Measurements from ENCODE around the gene GNAQ.

Gene GNAQ

GRCh38 chr9:77969083-77969482 is 62.5 kb downstream of the GNAQ start:
- no peak for DNase-seq (ENCODE audit: low read depth)

- DNase-seq (ENCODE audit: low read depth): no peak
These were observed 63.1 kb downstream of the GNAQ start for GRCh38 chr9:77968506-77968905.

DNA sequence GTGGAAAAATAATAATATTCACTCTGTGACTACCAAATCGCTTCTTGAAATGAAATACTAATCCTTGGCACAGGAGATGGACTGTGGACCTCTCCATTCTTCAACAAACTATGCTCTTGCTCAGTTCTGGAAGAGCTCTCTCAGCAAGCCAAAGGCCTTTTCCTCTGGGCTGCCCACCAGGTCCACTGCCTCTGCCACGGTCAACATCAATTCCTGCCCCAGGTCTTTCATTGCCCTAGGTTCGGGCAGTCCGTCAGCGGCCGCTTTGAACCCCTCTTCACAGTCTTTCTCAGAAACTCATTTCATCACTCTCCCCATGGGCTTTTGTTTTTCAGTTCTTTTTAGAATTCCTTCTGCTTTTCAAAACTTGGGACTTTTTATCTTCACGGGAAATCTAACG is 64.9 kb downstream of the GNAQ start:
- DNase-seq (ENCODE audit: low read depth): no peak

DNA sequence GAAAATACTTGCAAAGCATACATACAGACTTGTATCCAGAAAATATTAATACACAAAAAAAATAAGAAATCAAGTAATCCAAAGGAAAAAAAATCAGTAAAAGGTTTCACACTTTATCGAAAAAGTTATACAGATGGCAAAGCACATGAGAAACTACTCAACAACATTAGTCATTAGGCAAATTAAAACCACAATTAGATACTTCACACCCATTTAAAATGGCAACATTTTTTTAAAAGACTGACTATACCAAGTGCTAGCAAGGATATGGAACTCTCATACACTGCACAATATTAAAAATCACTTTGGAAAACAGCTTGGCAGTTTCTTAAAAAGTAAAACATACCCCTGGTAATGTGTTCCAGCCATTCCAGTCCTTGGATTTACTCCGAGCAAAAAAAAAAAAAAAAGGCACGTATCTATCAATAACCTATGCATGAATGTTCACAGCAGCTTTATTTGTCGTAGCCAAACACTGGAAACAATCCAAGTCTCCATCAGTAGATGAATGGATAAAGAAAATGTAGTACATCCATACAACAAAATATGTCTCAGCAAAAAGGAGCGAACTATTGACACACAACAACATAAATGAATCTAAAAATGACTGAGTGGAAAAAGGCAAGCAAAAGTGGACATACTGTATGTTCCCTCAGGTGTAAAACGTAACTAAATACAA is 66.0 kb downstream of the GNAQ start:
- DNase-seq (ENCODE audit: low read depth): no peak

- DNase-seq (ENCODE audit: low read depth): no peak
These were observed 67.4 kb downstream of the GNAQ start for GRCh38 chr9:77964258-77964657.

GRCh38 chr9:77961541-77961940 is 70.1 kb downstream of the GNAQ start:
- DNase-seq (ENCODE audit: low read depth): no peak

- DNase-seq (ENCODE audit: low read depth): no peak
These were observed 71.1 kb downstream of the GNAQ start for GRCh38 chr9:77960356-77961153.

GRCh38 chr9:77959803-77960202 is 71.8 kb downstream of the GNAQ start:
- no peak for DNase-seq (ENCODE audit: low read depth)

DNA sequence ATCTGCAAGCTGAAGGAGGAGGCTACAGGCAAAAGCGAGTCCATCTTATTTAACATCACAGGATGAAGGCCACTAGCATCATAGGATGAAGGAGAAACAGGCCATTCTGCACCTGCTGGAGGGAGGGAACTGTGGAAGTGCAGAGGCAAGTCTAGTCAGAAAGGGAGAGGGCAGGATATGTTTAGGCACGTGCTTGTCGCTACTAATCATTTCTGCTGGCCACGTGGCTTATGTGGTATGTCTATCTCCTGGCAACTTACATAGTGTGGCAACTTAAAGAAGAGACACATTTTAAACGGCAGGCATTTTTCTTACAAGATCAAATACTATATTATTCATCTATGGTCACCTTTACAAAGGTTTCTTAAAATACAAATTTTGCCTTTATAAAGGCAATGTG is 74.0 kb downstream of the GNAQ start:
- DNase-seq (ENCODE audit: low read depth): no peak

DNA sequence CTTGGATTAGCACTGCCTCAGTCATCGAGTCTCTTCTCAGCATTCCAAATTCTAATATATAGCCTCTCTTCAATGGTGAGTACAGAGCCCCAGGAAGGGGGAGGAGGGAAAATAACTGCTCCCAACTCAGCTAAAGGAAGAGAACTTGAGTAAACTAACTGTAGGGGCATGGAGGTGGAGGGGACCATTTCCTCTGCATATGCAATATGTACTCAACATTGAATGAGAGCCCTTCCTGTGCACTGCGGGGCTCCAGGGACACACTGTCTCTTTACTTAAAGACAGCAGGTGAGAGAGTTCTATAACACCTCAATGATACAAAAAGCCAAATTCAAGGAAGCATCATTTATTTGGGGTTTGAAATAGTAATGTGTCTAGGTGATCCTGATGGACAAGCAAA is 75.1 kb downstream of the GNAQ start:
- no peak for DNase-seq (ENCODE audit: low read depth)

DNA sequence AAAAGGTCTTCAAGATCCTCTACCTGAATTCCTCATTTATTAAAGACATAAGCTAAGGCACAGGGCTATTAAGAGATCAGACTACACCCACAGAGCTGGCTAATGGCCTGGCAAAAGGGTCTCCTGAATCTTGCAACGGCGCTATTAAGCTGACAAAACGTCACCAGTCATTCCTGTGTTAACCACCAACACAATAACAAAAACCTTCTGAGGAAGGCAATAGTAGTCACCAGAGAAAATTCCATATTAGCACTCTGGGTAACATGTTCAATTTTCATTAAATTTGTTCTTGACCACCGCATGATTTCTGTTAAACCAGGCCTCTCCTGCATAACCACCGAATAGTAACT is 77.0 kb downstream of the GNAQ start:
- DNase-seq (ENCODE audit: low read depth): no peak

DNA sequence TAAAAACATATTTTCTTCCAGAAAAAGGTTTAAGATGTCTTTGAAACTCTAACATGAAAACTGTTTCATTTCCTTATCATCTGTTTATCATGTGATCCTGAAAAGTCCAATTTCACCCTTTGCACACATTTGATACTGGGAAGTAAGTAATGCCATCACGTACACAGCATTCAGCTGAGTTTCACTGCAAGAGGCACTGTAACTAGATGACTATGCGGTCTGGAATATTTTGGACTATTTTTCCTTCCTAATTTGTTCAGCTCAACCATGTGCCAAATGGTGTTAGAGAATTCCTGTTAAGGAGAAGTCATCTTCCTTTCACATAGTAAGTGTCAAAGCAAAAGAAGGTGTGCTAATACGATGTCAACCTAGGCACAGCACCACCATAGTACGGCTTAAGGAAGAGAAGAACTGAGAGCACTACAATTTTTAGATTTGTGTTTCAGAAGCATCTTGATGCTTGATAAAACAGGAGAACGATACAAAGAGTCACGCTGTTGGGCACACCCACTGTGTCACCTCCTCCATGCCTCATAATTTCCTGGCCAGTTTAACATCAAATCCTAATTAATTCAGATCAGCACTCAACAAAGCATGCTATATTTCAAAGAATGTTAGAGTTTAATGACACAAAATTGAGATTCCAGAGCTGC is 77.5 kb downstream of the GNAQ start:
- no peak for DNase-seq (ENCODE audit: low read depth)

- DNase-seq (ENCODE audit: low read depth): no peak
These were observed 78.0 kb downstream of the GNAQ start for GRCh38 chr9:77953590-77953989.

- no peak for DNase-seq (ENCODE audit: low read depth)
These were observed 78.8 kb downstream of the GNAQ start for GRCh38 chr9:77952635-77953328.

GRCh38 chr9:77951369-77951768 is 80.2 kb downstream of the GNAQ start:
- DNase-seq (ENCODE audit: low read depth): no peak

GRCh38 chr9:77949751-77950436 is 81.7 kb downstream of the GNAQ start:
- DNase-seq (ENCODE audit: low read depth): no peak

GRCh38 chr9:77947651-77948050 is 84.0 kb downstream of the GNAQ start:
- DNase-seq (ENCODE audit: low read depth): no peak

DNA sequence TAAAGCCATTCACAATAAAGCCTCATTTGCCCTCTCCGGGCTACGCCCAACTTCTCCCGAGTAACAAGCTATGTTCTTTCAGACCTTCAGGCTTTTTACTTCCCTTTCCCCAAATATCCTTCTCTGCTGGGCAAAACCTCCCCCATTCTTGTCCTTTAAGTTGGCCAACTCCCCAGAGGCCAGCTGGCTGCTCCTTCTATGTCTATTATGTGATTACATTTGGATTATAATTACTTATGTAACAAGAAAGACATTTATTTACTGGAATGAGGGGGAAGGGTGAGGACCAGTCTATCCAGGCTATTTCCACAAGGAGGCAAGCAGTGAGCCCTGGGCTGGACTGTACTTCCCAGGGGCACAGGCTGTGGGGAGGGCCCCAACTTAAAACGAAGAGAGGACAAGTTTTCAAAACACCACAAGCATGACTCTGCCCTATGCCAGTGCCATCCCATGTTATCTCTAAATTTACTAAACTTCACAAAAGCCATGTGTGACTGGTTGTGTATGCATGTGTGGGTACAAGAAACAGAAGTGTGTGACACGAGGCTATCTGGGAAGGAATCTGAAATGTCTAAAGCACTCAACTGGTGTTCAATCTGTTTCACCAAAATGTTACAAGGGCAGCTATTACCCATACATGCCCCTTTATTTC is 84.5 kb downstream of the GNAQ start:
- no peak for DNase-seq (ENCODE audit: low read depth)

GRCh38 chr9:77946296-77946695 is 85.3 kb downstream of the GNAQ start:
- no peak for DNase-seq (ENCODE audit: low read depth)

DNA sequence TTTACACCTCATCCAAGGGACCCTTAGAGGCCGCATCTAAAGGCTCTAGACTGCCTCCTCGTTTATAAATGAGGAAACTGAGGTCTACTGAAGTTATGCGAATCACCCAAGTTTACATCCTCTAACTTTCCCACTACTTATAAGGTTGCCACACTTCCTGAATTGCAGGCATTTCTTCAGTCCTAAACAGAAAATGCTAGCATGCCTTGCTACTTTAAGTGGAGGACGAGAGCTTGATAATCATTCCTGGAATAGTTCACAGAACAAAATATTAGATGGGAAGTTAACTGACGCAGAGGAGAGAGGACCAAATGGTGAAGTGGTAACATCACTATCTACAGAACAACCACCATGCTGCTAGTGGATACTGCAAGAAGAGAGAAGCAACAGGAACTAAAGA is 85.8 kb downstream of the GNAQ start:
- no peak for DNase-seq (ENCODE audit: low read depth)

DNA sequence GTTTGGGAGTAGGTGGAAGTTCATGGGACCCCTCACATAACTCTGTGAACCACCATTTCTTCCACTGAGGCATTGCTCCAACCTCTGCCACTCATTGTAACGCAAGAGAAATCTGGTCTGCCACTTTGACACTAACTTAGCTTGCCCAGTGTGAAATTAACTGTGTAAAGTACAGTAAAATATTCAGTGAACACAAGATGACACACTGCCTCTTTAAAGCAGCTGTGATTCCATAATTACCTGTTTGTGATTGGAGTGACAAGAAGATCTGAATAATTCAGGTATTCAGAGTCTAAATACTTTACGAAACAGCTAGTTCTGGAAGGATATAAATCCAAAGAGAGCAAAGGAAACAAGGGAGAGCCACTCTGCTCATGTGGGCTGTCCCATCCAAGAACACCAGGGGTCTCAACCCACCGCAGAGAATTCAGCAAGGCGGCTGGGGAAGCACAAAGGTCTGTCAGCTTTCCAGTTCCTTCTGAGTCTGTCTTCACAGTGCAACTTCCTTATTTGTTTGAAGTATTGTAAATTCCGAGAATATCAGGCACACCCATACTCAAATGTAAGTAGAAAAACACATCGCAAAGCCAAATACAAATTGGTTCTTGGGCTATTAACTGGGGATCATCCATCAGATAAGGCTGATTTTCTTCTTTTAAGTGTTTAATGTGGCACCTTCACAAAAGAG is 86.9 kb downstream of the GNAQ start:
- no peak for DNase-seq (ENCODE audit: low read depth)
